K562 (cell line): ENCODE measurements around the gene TRAF3. TPM values are rescaled to one million over a fixed set of nuclear protein-coding genes. Genes with fewer than 3 reads are reported as not detected.

Experiments
- ATAC-seq: fragments of 200-7000 bp; cut with Tn5 transposase; 3 replicates; pipeline ENCODE4 v1.9.1; 2020; ENCODE audit warnings: moderate library complexity
- BruUV-seq: library from RNA; stranded (reverse); fragments of 400-500 nt; replicated peaks from 2 replicates; lab custom pipeline; 2021; lab: Mats Ljungman, UMichigan
- CTCF ChIA-PET: fragments of 300-600 bp; formaldehyde crosslinking; extraction: SDS; loops from one replicate; lab custom pipeline; 2021; ENCODE audit warnings: low intra/inter-chr PET ratio; lab: Yijun Ruan, JAX
- POLR2A ChIA-PET: fragments of 300-600, 350-650 bp; sonication (Branson Sonifier 250); formaldehyde crosslinking; extraction: SDS; loops from one replicate; lab custom pipeline; 2021; ENCODE audit warnings: antibody characterized with exemption, inconsistent platforms; lab: Yijun Ruan, JAX
- DNase-seq, 4 experiments: peaks; one replicate each; pipeline versions ENCODE4 v3.0.0 to v3.0.0-alpha.2; 2011 to 2018; ENCODE audit warnings: low spot score in 3 of 4, mixed read lengths in 3 of 4; ENCODE audit errors: extremely low read depth in 1 of 4
- FAIRE-seq: peaks from 2 replicates; lab custom pipeline; 2011; peaks lifted over from hg19 to GRCh38; lab: Jason Lieb, UNC
- H2AFZ ChIP-seq: 2 replicates; pipeline ENCODE4 v1.6.0; 2011; ENCODE audit warnings: low read depth, low read length, control low read depth, inconsistent platforms
- H3K27ac ChIP-seq: fragments of 200-600 bp; 3 replicates; pipeline ENCODE4 v1.8.0; 2011; ENCODE audit warnings: low read depth, mild to moderate bottlenecking, control low read depth, inconsistent platforms, low read length, moderate library complexity, mixed read lengths; ENCODE audit errors: extremely low read depth
- H3K27me3 ChIP-seq, 2 experiments: fragments of 300-600 bp in 1 of 2; 2 replicates in 1 of 2; 3 replicates in 1 of 2; pipeline versions ENCODE4 v1.6.0 to v1.8.0; 2011; ENCODE audit warnings: inconsistent platforms in 2 of 2, low read length in 2 of 2, mild to moderate bottlenecking in 1 of 2, mixed read lengths in 1 of 2, moderate library complexity in 1 of 2; ENCODE audit not compliant: control insufficient read depth in 2 of 2, insufficient read depth in 2 of 2
- H3K36me3 ChIP-seq: fragments of 300-600 bp; 3 replicates; pipeline ENCODE4 v1.8.0; 2011; ENCODE audit warnings: mild to moderate bottlenecking, low read length, inconsistent platforms; ENCODE audit not compliant: control insufficient read depth, insufficient read depth
- H3K4me1 ChIP-seq, 2 experiments: fragments of 200-600 bp in 1 of 2; replicated peaks in 1 of 2; 2 replicates in 1 of 2; 3 replicates in 1 of 2; pipeline versions ENCODE4 v1.5.1 to v1.8.0; 2011; ENCODE audit warnings: inconsistent platforms in 2 of 2, low read length in 2 of 2, mild to moderate bottlenecking in 1 of 2, mixed read lengths in 1 of 2, moderate library complexity in 1 of 2; ENCODE audit not compliant: control insufficient read depth in 2 of 2, insufficient read depth in 2 of 2
- H3K4me2 ChIP-seq: 2 replicates; pipeline ENCODE4 v1.6.1; 2011; ENCODE audit warnings: low read length, control low read depth, inconsistent platforms, mixed read lengths; ENCODE audit not compliant: insufficient read depth
- H3K4me3 ChIP-seq: fragments of 200-600 bp; sonication (generic), shearing (Covaris generic); 2 replicates; pipeline ENCODE4 v1.5.1; 2016; ENCODE audit warnings: control low read depth, inconsistent platforms
- H3K79me2 ChIP-seq: fragments of 200-600 bp; 3 replicates; pipeline ENCODE4 v1.8.0; 2011; ENCODE audit warnings: low read length, inconsistent platforms; ENCODE audit not compliant: control insufficient read depth, insufficient read depth
- H3K9ac ChIP-seq, 2 experiments: 2 replicates each; pipeline versions ENCODE4 v1.6.0 to v1.6.1; 2011; ENCODE audit warnings: low read depth in 2 of 2, low read length in 2 of 2, control low read depth in 1 of 2, inconsistent platforms in 1 of 2, mild to moderate bottlenecking in 1 of 2, mixed read lengths in 1 of 2; ENCODE audit not compliant: insufficient read depth in 1 of 2
- H3K9me1 ChIP-seq: one replicate; pipeline ENCODE4 v1.6.0; 2011; ENCODE audit warnings: inconsistent platforms, mild to moderate bottlenecking, low read length, moderate library complexity; ENCODE audit not compliant: control insufficient read depth, insufficient read depth
- H3K9me3 ChIP-seq: replicated peaks from 2 replicates; pipeline ENCODE4 v1.5.1; 2011; ENCODE audit warnings: low read depth, low read length, inconsistent platforms; ENCODE audit not compliant: control insufficient read depth, insufficient read depth
- H4K20me1 ChIP-seq: replicated peaks from 2 replicates; pipeline ENCODE4 v1.6.1; 2011; ENCODE audit warnings: low read length, inconsistent platforms, mixed read lengths; ENCODE audit not compliant: control insufficient read depth, insufficient read depth
- FOS ChIP-seq: IDR thresholded peaks from 3 replicates; pipeline ENCODE4 v1.6.1; 2011; ENCODE audit not compliant: insufficient read length; ENCODE audit errors: extremely low read depth
- HDAC6 ChIP-seq: IDR thresholded peaks from 2 replicates; pipeline ENCODE4 v1.6.1; 2012; ENCODE audit warnings: low read depth, mild to moderate bottlenecking, control low read depth, inconsistent platforms, low read length, moderate library complexity
- HMG20A ChIP-seq: fragments of 450-650 bp; formaldehyde crosslinking; conservative IDR thresholded peaks from 2 replicates; pipeline ENCODE4 v1.4.0; 2020; ENCODE audit warnings: mild to moderate bottlenecking, mixed read lengths
- JUND ChIP-seq, 2 experiments: IDR thresholded peaks; 2 replicates in 1 of 2; 3 replicates in 1 of 2; pipeline ENCODE4 v1.6.1; 2011; ENCODE audit warnings: borderline replicate concordance in 2 of 2, low read depth in 2 of 2, low read length in 2 of 2, improper control_type of control experiment in 1 of 2, missing biosample characterization in 1 of 2, missing genetic modification characterization in 1 of 2, missing genetic modification reagents in 1 of 2
- KLF1 ChIP-seq: fragments of 450-650 bp; IDR thresholded peaks from 2 replicates; pipeline ENCODE4 v1.6.1; 2016; ENCODE audit warnings: missing genetic modification characterization, missing compliant biosample characterization
- RHOXF2B ChIP-seq: fragments of 250-450 bp; sonication (Bioruptor Pico); conservative IDR thresholded peaks from 2 replicates; pipeline ENCODE4 v1.5.1; 2021
- SAFB ChIP-seq: fragments of 200-400 bp; formaldehyde crosslinking; IDR thresholded peaks from 2 replicates; pipeline ENCODE4 v1.6.1; 2017; ENCODE audit warnings: low read depth, low read length, borderline replicate concordance
- SAFB2 ChIP-seq: fragments of 200-400 bp; formaldehyde crosslinking; IDR thresholded peaks from 2 replicates; pipeline ENCODE4 v1.6.1; 2018; ENCODE audit warnings: borderline replicate concordance, low read length, low read depth, moderate library complexity; ENCODE audit not compliant: severe bottlenecking
- STAG1 ChIP-seq: sonication (generic); formaldehyde crosslinking; IDR thresholded peaks from 2 replicates; pipeline ENCODE4 v1.5.0; 2020; ENCODE audit warnings: missing genetic modification reagents, borderline replicate concordance
- WGBS: fragments of 100-300 bp; shearing (Covaris generic); methylation state at CpG from one replicate; pipeline ENCODE4 v1.1.6; 2016; ENCODE audit warnings: low coverage, mixed read lengths; ENCODE audit not compliant: insufficient coverage; ENCODE audit errors: missing lambda C conversion rate; 5-methylcytosine and 5-hydroxymethylcytosine counted together
- in situ Hi-C: fragments of 300-500 bp; cut with MboI; formaldehyde crosslinking; loops from 4 replicates; pipeline ENCODE4 v1.15.0; 2018; ENCODE audit warnings: inconsistent platforms, mixed read lengths
- intact Hi-C: fragments of 100-400 bp; cut with micrococcal nuclease; formaldehyde crosslinking; loops from 2 replicates; pipeline ENCODE4 v1.14.2; 2022
- polyA plus RNA-seq, 8 experiments: library from polyadenylated mRNA; depleted of rRNA in 4 of 8; stranded (reverse) in 5 of 8; unstranded in 3 of 8; fragments of >200 nt; fragmentation: Nextera tagmentation in 2 of 8; fragmentation: Illumina TruSeq in 1 of 8; extraction: Ambion mirVana in 2 of 8; extraction: Trizol in 1 of 8; gene quantifications; 2 replicates each; pipeline versions ENCODE4 v1.2.1 to v1.2.3, GENCODE V29; 2011 to 2014; ENCODE audit warnings: inconsistent platforms in 1 of 8, missing spikeins in 1 of 8
- total RNA-seq, 7 experiments: library from RNA; depleted of rRNA in 6 of 7; stranded (reverse); fragments of >200 nt in 6 of 7; fragmentation: Illumina TruSeq in 2 of 7; extraction: Trizol in 2 of 7; gene quantifications; 2 replicates each; pipeline versions ENCODE4 v1.2.1 to v1.2.3, GENCODE V29; 2011 to 2021; ENCODE audit warnings: low replicate concordance in 1 of 7
- TF ChIP-seq, protein P1 (sequence below): fragments of 250-450 bp; sonication (Bioruptor Pico); IDR thresholded peaks from 2 replicates; pipeline ENCODE4 v1.5.0; 2021; ENCODE audit warnings: mild to moderate bottlenecking, moderate library complexity

The TRAF3 gene
- total and polyA plus RNA-seq, 9 of the 15 experiments (the other 6 are each of a cell fraction or from before 2014, with no cell fraction given) = 0.52 to 21.3 (median 9.9) TPM

DNA sequence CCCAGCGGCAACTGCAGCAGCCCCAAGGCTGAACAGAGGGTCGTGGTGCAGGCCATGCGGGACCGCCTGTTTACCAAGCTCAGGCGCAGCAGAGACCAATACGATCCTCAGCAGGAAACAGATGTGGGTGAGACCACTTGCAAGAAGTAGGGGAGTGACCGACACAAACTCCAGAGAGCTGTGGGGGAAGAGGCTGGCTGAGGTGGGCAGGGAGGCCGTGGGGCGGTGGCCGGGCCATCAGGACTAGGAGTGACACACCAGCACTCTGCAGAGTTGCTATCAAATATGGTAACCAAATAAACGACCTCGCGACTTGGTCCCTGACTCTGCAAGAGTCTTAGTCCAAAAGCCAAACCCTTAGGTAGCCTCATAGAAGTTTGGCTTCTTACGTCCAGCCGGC lies 175.9 kb downstream of the TRAF3 start (continued):
- no peak for TF ChIP-seq SAFB
- TF ChIP-seq STAG1 = no peak
- no peak for TF ChIP-seq RHOXF2B

DNA sequence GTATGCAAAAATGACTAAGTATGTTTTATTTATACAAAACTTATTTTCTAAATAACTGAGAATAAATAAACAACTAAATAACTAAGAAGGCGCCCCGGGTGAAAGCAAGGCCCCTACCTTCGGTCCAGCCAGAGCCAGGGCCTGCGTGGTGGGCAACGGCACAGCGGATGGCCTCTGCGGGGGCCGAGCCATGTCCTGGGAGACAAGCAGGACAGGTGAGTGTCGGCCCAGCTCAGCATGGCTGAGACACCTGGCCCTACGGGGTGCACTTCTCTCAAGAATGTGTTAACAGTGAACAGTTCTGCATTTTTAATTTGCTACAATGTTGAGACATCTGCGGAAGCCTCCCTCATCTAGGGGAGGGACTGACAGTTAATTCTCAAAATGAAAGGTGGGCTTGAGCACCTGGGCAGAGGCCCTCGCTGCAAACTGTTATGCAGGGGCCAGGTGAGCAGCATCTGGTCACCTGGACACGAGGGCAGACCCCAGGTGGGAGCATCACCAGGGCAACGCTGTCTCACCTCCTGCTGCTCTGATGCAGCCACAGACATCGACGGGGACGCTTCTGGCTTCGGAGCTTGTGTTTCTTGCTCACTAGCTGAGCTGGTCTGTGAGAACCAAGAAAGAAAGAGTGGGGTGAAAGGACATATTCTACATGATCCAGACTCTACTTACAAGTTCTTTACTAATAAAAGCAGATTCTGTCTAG lies 177.0 kb downstream of the TRAF3 start:
- H3K4me2 ChIP-seq = no peak overlapping the region
- WGBS = 91% methylated on average over 17 of the region's 18 CpGs
- peaks cover 30% of the 10 kb centered on the region; the same call in 2 of the 3 replicates for H3K36me3 ChIP-seq
- TF ChIP-seq SAFB2 (no peak), HDAC6 (no peak), KLF1 (tag) (no peak), JUND (IDR thresholded peaks at IDR 0.05; ENCODE audit: borderline replicate concordance, low read depth, low read length) (no peak), JUND (tag; IDR thresholded peaks at IDR 0.05; ENCODE audit: borderline replicate concordance, low read depth, low read length) (no peak), FOS (no peak), HMG20A (no peak)
- TF ChIP-seq, protein P1, sequence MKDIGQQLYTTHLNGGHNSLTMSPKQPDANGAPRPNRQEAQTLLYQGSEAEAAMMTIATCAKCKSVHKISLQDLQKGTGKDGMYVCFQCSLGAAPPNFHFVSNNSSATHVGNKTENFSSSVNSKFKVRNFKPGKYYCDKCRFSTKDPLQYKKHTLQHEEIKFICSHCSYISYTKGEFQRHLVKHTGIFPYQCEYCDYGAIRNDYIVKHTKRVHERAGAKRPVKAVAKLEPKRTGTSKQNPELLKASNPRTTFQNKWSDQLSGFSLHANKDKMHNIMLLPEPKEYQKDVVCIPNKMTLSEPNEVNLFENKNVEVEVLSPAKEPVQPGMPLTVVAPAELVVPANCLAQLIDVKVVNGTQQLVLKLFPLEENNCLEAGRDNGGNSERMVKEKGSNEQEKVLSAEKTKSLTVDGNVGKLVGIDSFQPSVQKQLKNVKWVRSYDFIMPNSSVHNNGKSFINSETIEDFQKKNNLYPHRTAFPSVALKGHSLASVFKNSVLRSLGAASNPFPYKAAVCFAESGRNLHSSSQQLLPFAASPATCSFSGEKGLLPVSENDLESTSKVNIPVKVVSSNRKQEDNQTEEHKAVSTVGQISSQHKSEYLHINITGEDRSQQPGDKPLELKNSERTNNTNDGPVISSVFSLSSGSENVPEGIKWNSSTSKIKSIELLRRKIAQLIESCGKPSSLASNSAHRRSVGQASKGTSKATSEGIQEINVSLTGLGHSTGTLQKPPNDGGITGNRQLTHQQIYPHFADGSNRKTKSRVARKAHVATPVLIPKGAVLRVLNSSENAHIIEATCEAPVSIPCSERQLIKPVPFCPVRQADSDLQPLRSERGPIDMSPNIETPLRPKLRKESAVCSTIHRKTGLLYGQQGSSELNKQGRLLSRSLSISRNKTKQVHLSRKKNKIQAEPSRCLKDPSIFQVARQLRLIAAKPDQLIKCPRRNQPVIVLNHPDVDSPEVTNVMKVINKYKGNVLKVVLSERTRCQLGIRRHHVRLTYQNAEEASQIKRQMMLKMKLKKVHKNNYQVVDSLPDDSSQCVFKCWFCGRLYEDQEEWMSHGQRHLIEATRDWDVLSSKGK (CRISPR knock-in tag) = no peak
- no peaks in the 10 kb centered on the region for H3K79me2 ChIP-seq
- ChIA-PET POLR2A (no interaction called here), CTCF (no interaction called here)
- H3K9me3 ChIP-seq = no peaks in the 10 kb centered on the region
- no peak overlapping the region for H3K4me3 ChIP-seq
- H3K4me1 ChIP-seq = peaks cover 0 to 7% of the 10 kb centered on the region in 2 experiments; a peak in 2 of 5 replicates
- no peak overlapping the region for H2AFZ ChIP-seq
- H3K27me3 ChIP-seq = no peaks in the 10 kb centered on the region
- FAIRE-seq (no peak), ATAC-seq (no peak), DNase-seq (no peak)
- intact Hi-C loops = no loop called here
- no peak overlapping the region for H3K27ac ChIP-seq
- in situ Hi-C loops = no loop called here
- H4K20me1 ChIP-seq = no peaks in the 10 kb centered on the region
- no peak overlapping the region for H3K9ac ChIP-seq
- no peaks in the 10 kb centered on the region for H3K9me1 ChIP-seq
- no TSS peak for BruUV-seq
